Measurements from ENCODE around the gene GREM2.

GREM2 gene

GRCh38 chr1:240499012-240499411 is 112.9 kb downstream of the GREM2 start:
- no peak for DNase-seq (ENCODE audit: low read depth)

DNA sequence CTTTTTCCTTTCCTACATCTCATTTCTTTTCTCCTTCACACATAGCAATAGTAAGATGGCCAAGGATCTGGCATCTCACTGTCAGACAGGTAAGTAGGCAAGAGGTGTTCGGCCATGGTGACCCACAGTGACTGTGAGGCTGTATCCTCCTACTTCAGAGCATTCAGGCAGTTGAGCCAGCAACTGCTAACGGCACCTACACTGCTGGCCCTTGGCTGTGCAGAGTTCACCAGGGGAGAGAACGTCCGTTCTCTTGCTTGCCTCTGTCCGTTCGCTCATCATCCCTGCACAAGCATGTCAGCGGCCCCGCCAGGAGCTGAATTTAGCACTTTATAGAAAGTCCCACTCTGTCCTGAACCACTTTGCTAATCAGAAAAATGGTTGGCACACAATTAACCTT is 113.6 kb downstream of the GREM2 start:
- DNase-seq (ENCODE audit: low read depth) = no peak

- no peak for DNase-seq (ENCODE audit: low read depth)
Measured at GRCh38 chr1:240497908-240498307, 114.0 kb downstream of the GREM2 start.

- DNase-seq (ENCODE audit: low read depth) = no peak
Measured at GRCh38 chr1:240496941-240497340, 115.0 kb downstream of the GREM2 start.

- no peak for DNase-seq (ENCODE audit: low read depth)
Measured at GRCh38 chr1:240496356-240496755, 115.6 kb downstream of the GREM2 start.

GRCh38 chr1:240495601-240496000 is 116.4 kb downstream of the GREM2 start:
- DNase-seq (ENCODE audit: low read depth) = no peak

DNA sequence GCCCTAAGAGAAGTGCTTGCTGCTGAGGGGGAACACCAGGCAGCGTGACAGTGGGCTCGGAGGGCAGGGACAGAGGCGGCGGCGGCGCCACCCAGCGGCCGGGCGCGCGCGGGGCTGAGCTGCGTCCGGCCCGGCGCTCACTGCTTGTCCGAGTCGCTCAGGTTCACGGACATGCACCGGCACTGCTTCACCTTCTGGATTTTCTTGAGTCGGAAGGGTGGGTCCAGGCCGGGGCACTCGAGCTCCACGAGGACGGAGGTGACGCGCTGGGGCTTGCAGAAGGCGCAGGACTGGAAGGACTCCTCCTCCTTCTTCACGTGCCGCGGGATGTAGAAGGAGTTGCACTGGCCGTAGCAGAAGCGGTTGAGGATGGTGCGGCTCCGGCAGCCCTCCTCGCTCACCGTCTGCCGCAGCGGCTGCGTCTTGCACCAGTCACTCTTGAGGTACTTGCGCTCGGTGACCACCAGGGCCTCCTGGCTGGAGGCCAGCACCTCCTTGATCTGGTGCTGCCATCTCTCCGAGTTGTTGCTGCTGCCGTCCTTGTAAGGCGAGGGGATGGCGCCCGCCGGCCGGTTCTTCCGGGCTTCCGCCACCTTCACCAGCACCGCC is 119.0 kb downstream of the GREM2 start:
- no peak for DNase-seq (ENCODE audit: low read depth)

GRCh38 chr1:240491796-240492195 is 120.2 kb downstream of the GREM2 start:
- no peak for DNase-seq (ENCODE audit: low read depth)

DNA sequence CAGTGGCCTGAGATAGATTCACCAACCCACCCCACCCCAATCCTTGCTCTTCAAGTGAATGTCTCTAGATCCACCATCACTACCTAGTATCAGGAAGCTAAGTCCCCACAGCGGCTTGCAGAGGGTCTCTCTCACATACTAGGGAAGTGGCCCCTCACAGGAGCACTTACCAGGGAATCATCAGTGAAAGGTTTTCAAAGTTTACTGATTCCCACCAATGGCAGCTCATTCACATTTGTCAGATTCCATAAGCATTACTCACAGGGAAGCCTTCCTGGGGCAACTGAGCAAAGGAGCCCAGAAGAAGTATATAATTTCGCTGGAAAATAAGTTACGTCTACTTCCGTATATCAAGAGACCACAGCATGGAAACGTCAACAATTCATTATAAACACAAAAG is 120.8 kb downstream of the GREM2 start:
- no peak for DNase-seq (ENCODE audit: low read depth)

GRCh38 chr1:240487493-240487892 is 124.5 kb downstream of the GREM2 start:
- DNase-seq (ENCODE audit: low read depth) = no peak

- no peak for DNase-seq (ENCODE audit: low read depth)
Measured at GRCh38 chr1:240486611-240487010, 125.3 kb downstream of the GREM2 start.

- DNase-seq (ENCODE audit: low read depth) = no peak
Measured at GRCh38 chr1:240484804-240485443, 127.0 kb downstream of the GREM2 start.

GRCh38 chr1:240478536-240478935 is 133.4 kb downstream of the GREM2 start:
- DNase-seq (ENCODE audit: low read depth) = no peak

DNA sequence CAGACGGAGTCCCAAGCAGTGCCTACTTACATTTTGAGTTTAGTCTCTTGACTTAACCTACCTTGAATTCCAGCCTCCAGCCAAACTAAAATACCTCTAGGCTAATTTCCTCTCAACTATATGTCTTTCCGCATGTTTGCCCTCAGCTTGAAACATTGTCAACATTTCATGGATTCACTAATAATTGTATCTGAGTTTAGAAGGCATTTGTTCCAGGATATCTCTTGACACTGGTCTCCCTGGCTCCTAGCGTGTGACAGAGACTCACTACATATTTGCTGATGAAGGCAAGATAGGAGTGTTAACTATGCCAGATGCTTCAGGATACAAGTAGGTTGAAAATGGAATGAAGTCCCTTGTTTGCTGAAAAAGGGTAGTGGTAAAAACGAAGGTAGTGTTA is 136.1 kb downstream of the GREM2 start:
- DNase-seq (ENCODE audit: low read depth) = no peak

GRCh38 chr1:240474133-240474614 is 137.8 kb downstream of the GREM2 start:
- no peak for DNase-seq (ENCODE audit: low read depth)

DNA sequence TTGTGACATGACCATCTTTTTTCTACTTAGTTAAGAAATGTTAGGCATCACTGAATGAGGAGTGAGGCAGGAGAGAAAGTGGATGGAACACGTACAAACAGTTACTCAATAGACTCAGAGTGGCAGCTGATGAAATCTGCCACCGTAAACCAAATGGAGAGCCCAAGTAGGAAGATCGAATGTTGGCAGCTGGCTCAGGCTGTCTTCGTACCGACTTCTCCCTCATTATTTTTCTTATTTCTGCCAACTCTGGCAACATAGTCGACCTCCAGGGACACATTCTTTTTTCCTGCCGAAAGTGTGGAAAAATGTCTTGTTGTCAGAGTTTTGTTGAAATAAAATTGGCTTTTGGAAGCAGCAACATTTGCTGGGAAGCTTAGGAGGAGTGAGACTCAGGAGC is 143.3 kb downstream of the GREM2 start:
- DNase-seq (ENCODE audit: low read depth) = peak; percentile 15

DNA sequence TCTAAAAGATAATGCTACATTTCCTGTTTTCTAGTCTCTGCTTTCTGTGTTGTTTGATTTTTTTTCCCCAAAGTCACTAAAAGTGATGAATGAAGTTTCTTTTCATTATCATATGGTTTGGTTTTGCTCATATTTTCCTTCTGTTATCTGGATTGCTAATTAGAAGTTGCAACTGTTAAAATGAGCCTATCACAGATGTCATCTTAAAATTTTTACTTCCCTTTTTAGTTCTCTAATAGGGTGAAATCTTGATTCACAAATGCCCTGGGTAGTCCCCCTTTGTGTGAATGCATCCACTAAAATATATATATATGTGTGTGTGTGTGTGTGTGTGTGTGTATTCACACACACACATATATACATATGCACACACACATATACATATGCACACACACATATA is 144.1 kb downstream of the GREM2 start:
- DNase-seq (ENCODE audit: low read depth) = no peak

GRCh38 chr1:240466509-240466908 is 145.4 kb downstream of the GREM2 start:
- DNase-seq (ENCODE audit: low read depth) = no peak

DNA sequence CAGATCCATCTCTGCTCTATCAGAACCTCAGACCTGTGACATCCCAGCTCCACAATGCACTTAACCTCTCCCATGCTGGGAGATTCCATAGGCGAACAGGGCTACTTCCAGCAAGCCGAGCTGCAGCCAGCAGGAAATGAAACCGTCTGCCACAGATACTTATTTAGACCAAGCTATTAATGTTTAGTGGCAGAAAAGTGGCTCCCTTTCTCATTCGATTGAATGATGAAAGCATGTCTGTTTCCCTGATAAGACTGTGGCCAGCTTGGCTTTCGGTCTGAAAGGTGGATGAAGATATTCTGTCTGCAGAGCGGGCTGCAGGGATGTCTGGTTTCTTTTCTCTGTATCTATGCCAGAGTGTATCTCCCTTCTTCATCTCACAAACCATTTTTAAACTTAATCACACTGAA is 146.4 kb downstream of the GREM2 start:
- DNase-seq (ENCODE audit: low read depth) = no peak

DNA sequence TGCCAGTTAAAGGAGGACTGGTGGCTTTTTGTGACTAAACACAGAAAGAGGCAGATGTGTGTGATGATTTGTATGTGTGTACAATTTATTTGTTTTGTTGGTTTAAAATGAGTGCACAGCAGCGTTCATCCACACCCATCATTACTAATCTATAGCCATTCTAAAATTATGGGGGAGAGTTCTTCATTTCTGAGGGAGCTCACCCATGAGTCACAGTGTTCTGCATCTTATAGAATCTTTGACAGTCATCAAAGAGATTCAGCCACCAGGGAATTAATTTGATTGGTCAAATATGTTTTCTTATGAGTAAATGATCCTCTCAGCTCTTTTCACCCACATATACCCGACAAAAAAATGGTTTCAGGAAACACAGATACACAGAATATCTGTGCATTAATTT is 147.9 kb downstream of the GREM2 start:
- DNase-seq (ENCODE audit: low read depth) = no peak

DNA sequence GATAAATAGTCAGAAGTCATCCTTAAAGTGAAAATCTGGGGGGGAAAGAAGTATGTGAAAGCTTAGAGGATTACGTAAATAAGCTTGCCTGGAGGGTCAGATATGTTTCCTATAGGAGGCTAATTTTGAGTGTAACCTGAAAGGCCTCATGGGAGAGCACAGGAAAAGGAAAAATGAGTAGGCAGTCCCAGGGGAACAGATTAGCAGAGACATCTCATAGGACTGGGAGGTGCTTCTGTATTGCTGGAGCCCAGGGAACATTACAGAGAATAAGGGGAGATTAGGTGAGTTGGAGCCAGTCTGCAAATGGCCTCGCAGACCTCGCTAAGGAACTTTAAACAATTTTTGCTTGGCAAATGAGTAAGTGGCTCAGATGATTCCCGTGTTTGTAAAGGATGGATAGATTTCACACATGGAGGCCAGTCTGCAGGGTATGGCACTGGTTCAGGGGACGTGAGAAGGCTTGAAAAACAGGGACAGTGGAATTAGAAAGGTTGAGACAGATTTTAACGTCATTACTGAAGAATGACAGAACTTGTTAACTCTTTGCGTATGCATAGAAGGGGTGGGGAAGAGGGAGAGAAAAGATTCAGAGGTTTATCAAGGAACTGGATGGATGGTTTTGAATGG is 149.1 kb downstream of the GREM2 start:
- no peak for DNase-seq (ENCODE audit: low read depth)

GRCh38 chr1:240462277-240462676 is 149.7 kb downstream of the GREM2 start:
- no peak for DNase-seq (ENCODE audit: low read depth)

DNA sequence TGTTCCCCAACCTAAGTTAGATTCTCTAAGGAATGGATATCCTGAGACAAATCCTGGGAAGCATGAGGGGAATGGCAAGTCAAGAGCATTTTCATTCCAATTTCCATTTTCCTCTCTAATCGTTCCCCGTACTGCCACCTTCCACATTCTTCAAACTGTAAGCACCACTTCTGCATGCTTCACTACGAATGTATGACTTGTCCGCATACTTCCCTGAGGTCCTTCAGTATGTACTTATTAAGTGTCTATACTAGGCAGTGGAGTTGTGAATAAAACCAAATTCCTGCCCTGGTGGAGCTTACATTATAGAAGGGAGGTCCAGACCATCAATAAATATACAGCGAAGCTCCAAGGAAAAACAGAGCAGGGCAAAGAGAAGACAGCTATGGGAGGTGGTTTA is 154.8 kb downstream of the GREM2 start:
- no peak for DNase-seq (ENCODE audit: low read depth)
